B cell (primary cell): ENCODE measurements around the gene APCDD1L.

Experiments
- CTCF ChIP-seq: fragments of 200-600 bp; IDR thresholded peaks from one replicate; pipeline ENCODE4 v1.8.0; 2022; ENCODE audit warnings: antibody characterized with exemption, mild to moderate bottlenecking
- EZH2 ChIP-seq: IDR thresholded peaks from 2 replicates; pipeline ENCODE4 v1.6.1; 2012; ENCODE audit warnings: borderline replicate concordance, low read depth, mild to moderate bottlenecking, moderate library complexity, low read length; ENCODE audit not compliant: insufficient read depth, poor library complexity, severe bottlenecking

GRCh38 chr20:58453391-58453790 lies 61.8 kb downstream of the APCDD1L start:
- no peak for TF ChIP-seq CTCF
- TF ChIP-seq EZH2: no peak
